Fibroblast of skin of back (primary cell): ENCODE results near the gene STUM.

Source experiments
- DNase-seq: peaks from one replicate; pipeline ENCODE4 v3.0.0-alpha.2; 2013

Gene STUM

DNA sequence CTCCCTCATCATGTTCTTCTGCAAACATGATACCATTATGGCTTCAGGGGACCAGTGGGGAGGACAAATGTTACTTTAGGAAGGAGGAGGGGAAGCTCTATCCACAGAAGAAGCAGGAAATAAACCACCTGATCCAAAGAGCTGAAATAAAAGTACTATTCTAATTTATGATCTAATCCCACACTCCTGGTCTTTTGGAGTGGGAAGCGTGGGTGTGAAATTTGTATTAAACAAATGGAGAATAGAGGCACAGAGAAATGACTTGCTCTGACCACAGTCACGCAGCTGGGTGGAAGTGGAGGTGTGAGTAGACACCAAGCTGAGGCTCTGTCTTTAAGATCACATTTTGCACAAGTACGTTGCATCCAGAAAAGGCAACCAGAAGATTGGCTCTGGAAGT is 14.5 kb upstream of the STUM start:
- DNase-seq, result no peak

DNA sequence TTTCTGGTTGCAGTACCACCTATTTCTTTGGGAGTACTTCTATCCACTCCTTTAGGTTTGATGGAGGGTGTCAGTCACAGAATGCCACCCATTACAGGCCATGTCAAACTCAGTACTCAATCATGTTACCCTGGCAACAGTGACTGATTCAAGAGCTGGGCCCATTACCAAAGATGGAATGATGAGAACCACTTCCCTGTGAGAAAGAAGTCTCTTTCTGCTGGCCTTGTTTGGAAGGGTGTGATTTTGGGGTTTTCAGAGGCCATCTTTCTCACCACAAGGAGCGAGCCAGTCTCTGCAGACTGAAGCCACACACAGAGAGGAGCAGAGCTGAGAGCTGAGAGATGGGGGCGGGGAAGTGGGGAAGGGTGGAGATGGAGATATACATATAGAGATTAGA is 13.9 kb upstream of the STUM start:
- no peak for DNase-seq

DNA sequence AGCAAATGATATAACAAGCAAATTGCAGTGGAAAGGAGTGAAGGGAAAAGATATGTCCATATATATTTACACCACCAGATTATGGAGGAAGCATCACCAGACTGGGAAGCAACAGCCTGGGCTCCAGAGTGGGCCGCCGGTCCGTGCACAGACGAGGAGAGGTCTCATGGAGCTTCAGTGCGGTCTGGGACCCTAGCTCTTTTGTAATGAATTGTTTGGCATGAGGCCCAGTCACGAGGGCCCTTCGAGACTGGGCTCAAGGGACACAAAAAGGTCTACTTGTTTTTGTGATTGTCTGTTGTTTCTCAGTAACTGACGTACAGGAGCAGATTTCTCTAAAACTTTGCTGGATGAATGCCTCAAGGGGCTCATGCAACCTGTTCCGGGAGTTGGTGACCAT is 12.9 kb upstream of the STUM start:
- DNase-seq, result no peak

DNA sequence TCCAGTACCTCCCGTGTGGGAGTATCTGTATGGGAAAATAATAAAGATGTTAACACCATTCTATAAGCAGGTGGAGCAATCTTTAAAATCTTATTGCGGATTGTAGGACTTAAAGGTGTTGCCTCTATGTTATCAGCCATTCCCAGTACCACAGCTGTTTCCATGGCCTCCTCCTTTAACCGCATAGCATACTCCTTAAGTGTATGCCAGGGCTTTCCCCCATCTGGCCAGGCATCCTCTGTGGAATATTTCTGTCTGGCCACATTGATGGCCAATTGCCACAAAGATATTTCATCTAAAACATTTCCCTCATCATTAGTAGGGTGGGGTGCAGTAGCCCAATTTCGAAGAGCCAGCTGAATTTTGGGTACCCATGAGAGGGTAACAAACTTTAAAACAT is 7.3 kb upstream of the STUM start:
- DNase-seq, result no peak

DNA sequence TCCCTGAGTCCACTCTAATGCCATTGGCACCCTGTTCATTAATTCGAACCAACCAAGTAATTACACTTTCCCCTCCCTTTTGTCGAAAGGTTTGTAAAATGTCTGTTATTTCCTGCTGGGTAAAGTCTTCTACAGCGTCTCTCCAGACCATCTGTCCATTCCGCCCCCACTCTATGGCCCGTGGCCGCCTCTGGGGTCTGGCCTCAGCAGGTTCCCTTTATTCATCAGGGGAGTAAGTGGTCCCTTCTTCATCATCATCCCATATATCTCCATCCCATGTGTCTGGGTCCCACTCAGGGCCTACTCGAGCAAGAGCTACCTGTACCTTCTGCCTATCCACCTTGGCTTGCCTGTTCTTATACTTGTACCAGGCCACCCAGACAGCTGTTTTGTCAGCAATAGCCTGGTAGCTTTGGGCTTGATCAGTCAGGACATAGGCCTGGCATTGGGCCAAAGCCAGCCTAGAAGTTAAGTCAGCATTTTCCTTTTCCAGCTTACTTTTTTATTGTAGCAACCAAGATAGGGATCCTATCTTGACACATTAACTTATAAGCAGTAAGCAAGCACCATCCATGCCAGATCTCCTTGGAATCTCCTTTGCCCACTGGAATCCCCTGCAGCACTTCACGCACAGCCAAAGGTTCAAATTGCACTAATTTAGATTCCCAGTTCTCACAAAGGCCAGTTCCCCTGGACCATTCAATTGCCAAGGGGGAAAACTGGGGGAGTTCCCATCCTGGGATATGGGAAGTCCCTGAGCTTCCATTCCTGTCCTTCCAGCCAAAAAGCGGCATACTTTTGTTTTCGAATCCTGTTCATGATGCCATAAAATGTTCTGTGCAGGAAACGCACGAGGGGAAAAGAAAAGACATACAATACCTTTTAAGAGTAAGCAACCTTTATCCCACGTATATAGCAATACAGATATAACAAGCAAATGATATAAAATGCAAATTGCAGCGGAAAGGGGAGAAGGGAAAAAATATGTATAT is 6.6 kb upstream of the STUM start:
- DNase-seq, result no peak

DNA sequence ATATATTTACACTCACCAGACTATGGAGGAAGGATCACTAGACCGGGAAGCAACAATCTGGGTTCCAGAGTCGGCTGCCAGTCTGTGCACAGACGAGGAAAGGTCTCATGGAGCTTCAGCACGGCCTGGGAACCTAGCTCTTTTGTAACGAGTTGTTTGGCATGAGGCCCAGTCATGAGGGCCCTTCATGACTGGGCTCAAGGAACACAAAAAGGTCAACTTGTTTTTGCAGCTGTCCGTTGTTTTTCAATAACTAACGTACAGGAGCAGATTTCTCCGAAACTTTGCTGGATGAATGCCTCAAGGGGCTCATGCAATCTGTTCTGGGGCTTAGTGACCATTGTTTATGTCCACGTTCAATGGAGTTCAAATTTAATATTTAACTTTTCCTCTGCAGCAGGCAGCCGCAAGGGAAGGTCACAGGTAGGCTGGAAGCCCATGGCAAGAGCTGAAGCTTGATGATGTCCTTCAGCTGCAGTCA is 5.9 kb upstream of the STUM start:
- DNase-seq, result no peak

DNA sequence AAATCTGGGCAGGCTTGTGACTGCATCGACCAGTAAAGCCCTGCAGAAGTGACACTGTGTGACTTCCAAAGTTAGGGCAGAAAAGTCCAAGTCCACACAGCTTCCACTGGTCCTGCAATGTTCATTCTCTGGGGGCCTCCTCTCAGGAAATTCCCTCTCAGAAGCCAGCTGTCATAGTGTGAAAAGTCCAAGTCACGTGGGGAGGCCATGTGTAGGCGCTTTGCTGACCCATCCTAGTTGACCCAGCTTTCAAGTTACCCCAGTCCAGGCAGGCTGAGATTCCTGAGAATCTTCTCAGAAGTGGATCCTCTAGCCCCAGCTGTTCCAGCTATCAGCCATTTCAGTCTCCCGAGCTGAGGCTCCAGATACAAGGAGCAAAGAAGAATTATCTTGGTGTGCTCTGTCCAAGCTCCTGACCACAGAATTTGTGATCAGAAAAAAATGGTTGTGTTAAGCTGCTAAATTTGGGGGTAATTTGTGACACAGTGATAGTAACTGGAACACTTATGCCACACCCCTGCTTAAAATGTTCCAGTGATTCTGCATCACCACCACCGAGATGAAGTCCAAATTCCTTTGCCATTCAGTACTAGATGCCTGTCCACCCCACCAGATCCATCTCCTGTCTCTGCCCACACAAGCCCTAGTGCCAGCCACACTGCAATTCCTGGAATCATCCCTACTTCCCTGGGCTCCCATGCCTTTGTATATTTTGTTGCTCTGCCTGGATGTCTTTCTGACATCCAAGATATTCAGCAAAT is 2.5 kb upstream of the STUM start:
- DNase-seq, result no peak

DNA sequence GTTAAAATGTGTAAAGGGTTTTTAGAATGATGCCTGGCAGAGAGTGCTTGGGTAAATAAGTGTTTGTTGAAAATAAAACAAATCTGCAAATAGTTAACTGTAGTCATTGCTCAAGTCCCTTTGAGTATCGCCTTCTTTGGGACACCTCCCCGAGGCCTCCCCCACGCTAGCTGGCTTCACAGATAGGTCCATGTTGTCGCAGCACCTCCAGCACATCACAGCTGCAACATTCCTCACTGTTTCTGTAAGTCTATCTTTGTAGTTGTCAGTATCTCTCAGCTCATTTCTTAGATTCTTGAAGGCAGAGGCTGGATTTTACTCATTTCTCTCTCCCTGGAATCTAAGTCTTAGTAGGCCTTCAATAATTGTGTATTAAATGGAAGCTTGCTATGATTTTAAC is 1.6 kb upstream of the STUM start:
- DNase-seq, result no peak

DNA sequence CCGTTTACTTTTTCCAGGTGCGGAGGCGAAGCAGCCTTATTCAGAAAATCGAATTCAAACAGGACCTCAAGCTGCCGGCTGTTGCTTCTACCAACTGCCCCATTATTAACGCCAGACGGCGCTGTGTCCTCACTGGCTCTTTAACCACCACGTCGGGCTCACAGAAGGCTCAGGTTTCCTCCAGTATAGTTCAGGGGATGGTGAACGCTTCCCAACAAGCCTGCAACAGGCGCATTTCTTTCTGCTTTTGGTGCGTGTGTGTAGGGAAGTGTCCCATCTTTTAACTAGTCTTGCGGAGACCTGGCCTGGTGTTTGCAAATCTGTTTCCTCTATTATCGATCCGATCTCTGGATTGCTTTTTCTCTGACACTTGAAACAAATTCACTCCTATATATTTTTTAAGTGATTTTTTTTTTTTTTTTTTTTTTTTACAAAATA is 791 bp upstream of the STUM start:
- DNase-seq, result peak; percentile 85

DNA sequence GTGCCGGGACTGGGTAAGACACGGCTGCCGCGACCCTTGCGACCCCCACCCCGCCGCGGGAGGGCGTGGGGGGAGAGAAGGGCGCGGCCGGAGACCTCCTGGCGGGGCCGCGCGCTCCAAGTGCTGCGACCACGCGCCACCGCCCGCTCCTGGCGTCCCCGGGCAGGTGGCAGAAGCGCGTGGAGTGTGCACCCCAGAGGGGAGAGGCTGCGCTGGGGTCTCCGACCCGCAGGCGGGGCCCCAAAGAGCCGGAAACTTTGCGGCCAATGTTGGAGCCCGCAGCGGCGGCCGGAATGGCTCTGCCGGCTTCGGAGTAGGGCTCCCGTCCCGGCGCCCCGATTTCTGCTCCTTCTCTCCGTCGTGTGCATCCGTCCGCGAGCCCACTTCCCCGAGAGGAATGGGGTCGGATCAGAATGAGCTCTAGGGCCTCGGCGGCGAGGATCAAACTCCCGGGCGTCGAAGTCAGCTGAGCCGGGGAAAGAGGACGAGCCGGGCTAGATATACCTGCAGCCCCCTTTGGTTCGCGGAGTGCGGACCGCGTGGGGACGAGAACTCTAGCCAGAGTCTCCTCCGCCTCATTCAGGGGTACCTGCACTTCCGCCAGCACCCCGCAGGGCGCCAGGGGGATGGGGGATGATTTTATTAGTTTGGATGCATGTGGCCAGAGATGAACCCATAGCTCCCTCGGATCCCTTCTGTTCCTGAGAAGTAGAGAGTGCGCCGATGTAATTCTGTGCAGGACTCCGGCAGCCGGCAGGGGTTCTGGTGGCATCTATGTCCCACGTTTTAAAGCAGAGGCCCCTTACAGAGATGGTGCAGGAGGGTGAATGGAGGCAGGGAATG is 751 bp downstream of the STUM start:
- DNase-seq, result no peak

DNA sequence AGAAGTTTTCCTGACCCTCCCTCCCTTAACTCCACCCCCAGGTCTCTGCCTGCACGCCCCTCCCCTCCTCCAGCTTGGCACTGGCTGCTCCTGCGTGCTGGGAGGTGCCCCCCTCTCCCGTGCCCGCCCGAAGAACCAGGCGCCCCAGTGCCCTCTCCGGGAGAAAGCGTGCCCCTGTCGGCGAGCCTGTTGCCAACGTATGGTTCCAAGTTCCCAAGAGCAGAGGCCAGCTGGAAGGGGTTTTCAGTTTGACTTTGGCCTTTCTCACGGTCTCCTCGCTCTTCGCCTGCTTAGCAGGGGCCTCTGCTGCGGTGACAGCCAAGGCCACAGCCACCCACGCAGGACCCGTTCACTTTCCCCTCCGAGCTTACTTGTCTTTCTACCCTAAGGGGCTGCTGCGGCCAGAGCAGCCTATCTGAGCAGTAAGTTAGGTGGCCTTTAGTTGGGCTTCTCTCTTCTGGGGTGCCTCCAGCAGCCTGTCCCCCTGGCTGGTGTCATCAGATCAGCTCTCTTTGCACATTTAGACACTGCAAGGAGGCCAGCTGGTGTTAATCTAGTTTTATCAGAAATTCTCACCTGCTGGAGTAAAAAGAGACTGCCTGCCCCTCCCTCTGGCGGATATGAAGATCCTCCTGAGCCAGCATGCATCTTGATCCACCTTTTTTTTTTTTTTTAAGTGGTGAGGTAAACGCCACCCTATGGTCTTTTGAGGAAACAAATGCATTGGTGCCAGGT is 1.5 kb downstream of the STUM start:
- DNase-seq, result no peak

DNA sequence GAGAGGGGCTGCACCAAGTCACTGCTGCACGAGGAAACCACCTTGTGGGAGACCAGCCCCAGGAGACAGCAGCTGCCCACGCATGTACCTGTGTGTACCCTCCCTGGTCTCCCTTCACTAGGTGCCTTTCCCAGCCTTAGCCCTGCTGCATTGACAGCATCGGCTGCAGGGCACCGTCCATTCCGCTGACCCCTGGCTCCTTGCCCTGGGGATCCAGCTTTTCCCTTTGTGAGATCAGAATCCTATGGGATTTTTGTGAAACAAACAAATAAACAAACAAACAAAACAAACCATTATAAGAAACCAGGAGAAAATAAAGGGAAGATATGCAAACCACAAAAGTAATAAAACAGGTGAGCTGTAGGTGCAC is 2.1 kb downstream of the STUM start:
- DNase-seq, result no peak

DNA sequence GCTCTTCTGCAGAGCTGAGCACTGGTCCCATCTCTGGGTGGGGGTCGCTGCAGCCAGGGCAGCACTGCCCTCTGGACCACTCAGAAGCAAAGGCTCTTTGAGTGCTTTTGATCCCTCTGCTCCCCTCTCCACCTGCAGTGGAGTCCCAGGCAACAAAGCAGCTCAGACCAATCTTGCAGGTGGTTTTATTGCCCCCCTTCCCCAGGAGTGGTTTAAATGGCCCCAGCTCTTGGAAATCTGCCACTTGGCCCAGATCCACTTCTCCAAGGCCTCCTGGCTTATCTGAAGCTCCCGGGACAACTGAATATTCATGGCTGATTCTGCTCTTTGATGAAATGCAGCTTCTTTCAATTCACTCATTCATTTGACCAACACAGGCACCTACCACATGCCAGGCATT is 2.7 kb downstream of the STUM start:
- no peak for DNase-seq

DNA sequence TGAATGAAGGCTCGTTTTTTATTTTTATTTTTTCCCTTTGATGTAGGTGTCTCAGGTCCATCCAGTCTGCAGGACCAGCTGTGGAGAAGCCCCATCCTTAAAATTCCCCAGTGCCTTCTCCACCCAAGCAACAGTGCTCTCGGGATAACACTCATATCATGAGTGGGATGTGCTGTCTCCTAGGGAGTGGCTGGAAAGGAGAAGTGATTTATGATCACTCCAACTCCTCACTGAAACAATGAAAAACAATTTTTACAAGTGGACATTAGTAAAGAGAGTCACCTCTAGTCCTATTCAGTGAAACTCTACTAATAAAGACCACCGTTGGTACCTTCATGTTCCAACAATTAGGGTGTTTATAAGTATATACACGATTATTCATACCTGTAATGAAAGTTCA is 3.5 kb downstream of the STUM start:
- no peak for DNase-seq

DNA sequence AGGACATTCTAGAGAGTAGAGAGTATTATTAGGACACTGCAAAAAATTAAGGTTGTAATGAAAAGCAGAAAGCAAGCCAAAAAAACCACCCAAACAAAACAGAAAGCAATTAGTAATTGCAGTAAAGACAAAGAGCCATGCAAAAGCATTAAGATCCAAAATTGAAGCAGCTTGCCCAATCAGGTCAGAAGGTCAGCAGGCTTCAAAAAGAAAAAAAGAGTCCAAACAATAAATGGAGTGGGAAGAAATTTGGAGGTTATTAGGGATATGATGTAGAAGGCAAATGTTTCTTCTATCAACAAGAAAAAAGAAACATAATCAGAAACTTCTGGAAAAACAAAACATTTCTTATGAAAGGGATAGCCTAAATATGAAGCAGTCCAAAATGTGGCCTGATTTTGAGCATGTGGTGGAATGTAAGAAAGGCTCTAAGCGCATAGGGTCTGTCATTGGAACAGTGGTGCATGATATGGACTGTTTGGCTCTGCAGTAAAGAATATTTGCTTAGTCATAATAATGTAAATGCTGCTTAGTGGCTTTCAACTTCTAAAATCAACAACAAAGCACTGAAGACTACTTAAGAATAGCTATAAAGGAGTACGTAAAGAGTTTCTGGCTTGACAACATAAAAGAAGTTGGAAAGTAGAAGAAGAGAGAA is 4.8 kb downstream of the STUM start:
- DNase-seq, result no peak

DNA sequence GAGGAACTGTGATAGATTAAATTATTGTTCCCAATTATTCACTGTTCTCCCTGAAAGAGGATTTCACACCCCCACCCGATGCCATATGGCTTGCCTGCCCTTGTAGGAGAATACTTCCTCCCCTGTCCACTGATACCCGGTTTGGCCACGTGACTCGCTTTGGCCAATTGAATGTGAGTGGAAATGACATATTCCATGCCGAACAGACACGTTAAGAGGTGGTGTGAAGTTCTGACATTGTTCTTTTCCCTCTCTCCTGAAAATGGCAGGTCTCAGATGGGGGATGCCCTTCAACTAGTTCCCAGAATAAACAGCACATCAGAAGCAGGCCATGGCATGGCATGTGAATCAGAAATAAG is 5.3 kb downstream of the STUM start:
- no peak for DNase-seq

DNA sequence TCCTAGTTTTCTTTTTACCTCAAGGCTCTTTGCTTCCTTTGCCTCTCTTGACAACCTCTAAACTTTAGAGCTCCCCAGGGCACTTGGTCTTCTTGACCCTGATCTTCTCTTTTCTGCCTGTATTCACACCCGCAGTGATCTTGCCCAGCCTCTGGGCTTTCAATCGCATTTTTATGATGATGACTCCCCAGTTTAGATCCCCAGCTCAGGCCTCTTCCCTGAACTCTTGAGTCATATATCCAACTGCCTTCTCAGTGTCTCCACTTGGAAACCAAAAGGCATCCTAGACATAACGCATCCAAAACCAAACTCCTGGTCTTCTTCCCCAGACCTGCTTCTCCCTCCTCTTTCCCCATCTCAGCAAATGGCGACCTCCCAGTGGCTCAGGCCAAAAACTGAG is 6.5 kb downstream of the STUM start:
- no peak for DNase-seq

DNA sequence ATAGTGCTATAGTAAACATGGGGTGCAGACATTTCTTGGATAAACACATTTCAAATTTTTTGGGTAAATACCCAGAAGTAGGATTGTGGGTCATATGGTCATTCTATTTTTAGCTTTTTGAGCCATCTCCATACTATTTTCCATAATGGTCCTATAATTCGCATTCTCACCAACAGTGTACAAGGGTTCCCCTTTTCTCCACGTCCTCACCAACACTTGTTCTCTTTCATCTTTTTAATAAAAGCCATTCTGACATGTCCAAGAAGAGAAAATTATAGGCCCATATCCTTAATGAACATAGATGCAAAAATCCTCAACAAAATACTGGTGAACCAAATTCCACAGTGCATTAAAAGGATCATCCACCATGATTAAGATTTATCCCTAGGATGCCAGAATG is 8.9 kb downstream of the STUM start:
- no peak for DNase-seq

DNA sequence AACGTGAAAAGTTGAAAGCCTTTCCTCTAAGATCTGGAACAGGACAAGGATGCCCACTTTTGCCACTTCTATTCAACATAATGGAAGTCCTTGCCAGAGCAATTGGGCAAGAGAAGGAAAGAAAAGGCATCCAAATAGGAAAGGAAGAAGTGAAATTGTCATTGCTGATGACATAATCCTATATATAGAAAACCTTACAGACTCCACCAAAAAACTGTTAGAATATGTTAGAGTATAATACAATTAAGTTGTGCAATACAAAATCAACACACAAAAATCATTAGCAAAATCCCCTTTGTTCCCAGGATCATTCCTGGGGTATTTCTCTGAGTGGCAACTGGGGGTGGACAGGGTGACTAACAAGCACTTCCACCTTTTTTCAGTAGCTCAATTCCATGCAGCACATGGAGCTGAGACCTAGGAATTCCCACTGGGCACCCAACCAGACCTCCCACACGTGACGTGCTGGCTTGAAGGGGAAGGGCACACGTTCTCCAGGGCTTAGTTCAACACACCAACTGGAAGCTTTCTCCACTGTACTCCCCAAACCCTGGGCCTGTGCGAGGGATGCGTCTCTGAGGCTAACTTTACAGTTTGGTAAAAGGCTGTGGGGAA is 9.6 kb downstream of the STUM start:
- DNase-seq, result no peak

DNA sequence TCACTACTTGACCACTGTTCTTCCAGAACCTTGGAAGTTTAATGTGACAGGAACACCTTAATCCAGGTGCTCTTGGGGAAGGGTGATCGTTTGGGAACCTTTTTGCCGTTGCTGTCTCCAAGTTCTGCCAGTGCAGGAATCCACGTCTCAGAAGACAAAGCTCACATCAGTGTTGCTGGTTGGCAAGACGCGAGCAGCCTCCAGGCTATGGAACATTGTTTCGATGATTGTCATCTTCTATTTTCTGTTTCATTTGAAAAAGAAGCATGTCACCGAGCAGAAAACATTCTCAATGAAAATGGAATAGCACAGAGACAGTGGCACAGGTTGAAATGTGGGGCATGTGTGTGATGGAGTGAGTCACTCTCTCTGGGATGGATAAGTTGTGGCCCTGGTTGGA is 11.7 kb downstream of the STUM start:
- no peak for DNase-seq

DNA sequence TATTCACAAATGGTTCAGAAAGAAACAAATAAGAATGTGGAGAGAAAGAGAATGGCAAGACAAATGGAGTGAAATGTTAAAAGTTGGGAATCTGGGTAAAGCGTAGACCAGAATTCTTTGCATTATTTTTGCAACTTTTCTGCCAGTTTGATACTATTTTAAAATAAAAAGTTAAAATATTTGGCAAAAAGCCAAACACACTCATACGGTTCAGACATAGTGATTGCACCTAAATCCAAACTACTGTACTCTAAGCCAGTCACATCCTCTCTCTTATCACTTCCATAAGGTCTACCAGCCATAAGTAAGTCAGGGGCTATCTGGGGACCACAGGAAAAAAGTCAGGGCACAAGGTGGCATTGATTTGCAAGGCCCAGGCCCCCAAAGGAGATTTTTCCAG is 14.4 kb downstream of the STUM start:
- DNase-seq, result no peak
